ENCODE measurements around the gene KIF18B.

Gene KIF18B

DNA sequence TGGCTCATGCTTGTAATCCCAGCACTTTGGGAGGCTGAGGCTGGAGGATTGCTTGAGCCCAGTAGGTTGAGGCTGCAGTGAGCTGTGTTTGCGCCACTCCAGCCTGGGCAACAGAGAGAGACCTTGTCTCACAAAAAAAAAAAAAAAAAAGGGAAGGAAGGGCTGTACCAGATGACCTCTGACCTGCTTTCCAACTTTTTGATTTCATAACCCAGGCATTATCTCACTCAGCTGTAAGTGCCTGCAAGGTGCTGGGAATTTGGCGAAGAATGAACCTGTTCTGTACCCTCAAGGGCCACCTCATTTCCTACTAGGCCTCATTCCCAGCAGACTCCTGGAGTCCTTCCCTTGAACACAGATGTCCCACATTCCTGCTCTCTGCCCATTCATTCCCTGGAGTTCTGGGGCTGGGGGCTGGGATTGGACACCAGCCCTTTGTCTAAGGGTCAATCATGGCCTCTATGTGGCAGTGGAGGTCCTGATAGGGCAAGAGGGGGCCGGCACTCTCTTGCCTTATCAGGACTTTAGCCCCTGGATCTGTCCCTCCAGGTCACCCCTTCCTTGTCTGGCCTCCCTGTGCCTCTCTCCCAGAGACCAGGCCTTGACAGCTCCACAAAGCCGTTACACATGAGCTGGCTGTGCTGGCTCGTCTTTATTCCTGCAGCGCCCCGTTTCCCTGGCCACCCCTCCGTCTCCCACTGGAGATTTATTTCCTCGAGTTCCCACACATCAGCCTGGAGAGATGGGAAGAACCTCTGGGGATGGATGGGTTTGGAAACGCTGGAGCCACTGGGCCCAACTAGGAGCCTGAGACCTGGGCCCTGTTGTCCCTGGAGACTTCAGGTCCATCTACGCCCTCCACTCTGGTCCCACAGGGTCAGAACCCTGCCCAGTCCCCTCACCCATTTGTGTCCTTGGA, 31.5 kb downstream of the KIF18B start:
- DNase-seq = no peak

DNA sequence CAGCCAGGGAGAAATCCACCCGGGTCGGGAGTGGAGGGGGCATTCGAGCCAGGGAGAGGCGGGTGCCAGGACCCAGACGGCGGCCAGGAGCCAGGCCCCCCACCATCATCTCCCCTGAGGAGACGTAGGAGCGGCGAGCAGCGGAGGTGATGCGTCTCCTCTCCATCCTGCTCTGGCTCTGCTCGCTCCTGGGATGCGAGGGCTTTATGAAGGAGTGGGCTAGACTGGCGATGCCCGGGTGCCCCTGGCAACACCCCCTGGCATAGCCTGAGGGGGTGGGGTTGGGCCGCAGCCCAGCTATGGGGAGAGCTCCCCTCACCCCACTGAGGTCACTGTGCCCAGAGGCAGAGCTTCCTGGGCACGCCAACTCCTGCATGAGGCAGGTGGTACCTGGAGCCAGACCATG, 32.2 kb downstream of the KIF18B start, which contains the start of gene GFAP:
Gene GFAP (minus strand): TSS at position 180 of the 406 bp plus-strand sequence. CDS start 14 bp downstream, at position 166.
- DNase-seq = no peak

DNA sequence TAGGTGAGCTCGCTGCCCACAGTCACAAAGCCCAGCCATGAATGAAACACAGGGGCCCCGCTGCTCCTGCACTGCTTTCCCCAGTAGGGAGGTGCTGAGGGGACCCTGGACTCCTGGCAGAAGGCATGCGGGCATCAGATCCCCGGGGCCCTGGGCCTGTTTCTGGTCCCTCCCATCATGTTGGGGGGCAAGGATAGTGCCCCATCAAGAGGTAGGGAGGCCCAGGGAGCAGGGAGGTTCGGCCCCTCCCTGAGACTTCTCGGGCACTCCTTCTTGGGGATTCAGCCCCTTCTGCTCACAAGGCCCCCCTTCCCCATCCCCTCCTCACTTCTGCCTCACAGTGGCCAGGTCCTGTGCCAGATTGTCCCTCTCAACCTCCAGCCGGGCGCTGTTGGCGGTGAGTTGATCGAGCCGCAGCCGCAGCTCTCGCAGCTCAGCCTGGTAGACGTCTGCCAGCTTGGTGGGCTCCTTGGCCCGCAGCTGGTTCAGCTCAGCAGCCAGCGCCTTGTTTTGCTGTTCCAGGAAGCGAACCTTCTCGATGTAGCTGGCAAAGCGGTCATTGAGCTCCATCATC, 32.8 kb downstream of the KIF18B start:
- no peak for DNase-seq

DNA sequence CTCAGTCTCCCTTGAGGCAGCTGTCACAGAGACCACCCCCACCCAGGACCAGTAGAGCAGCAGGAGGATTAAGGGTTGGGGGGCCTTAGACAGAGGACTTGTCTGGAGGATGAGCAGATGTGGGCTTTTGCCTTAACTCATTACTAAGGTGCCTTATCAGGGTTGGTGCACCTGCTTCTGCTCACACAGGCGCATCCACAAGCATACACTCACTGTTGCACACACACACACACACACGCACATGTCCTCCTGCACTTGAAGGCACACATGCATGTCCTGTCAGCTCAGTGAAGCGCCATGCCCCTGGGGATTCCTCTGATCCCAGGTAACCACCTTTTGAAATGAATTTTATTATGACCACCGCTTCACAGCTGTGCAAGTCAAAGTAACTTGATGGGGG, 33.4 kb downstream of the KIF18B start:
- DNase-seq = no peak

DNA sequence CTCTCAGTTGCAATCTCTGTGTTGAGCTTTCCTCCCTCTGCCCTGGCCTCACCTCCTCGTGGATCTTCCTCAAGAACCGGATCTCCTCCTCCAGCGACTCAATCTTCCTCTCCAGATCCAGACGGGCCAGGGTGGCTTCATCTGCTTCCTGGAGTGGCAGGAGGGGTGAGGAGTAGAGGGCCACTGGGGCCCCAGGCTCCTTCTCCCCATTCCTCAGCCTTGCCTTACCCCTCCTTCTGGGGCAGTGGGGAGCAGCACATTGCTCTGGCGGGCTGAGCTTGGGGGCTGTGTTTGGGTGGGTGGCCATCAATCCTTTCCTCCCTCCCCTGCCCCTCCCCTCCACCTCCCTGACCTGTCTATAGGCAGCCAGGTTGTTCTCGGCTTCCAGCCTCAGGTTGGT, 33.9 kb downstream of the KIF18B start:
- DNase-seq = no peak

DNA sequence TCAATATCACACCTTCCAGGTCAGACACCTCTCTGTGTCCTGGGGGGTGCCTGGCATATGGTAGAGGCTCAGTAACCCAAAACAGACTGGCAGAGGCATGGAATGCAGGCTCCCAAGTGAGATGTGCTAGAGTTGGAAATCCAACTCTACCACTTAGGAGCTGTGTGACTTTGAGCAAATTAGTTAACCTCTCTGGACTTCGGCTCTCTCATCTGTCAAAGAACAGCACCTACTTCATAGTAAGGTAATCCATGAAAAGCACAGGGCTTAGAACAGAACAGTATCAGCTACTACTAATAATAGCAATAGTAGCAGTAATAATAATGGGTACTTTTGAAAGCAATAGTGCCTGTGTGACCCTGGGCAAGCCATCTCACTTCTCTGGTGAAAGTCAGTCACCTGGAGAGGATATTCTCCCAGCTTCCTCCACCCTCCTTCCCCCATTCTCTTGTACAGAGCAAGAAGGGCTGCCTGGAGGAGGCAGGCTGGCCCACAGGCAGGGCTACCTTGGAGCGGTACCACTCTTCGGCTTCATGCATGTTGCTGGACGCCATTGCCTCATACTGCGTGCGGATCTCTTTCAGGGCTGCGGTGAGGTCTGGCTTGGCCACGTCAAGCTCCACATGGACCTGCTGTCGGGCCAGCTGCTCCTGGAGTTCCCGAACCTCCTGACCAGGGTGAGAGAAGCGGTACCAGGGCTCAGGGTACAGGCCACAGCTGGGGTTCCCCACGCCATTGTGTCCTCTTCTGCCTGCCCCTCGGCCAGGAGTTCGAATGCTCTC, 34.6 kb downstream of the KIF18B start:
- DNase-seq = no peak

DNA sequence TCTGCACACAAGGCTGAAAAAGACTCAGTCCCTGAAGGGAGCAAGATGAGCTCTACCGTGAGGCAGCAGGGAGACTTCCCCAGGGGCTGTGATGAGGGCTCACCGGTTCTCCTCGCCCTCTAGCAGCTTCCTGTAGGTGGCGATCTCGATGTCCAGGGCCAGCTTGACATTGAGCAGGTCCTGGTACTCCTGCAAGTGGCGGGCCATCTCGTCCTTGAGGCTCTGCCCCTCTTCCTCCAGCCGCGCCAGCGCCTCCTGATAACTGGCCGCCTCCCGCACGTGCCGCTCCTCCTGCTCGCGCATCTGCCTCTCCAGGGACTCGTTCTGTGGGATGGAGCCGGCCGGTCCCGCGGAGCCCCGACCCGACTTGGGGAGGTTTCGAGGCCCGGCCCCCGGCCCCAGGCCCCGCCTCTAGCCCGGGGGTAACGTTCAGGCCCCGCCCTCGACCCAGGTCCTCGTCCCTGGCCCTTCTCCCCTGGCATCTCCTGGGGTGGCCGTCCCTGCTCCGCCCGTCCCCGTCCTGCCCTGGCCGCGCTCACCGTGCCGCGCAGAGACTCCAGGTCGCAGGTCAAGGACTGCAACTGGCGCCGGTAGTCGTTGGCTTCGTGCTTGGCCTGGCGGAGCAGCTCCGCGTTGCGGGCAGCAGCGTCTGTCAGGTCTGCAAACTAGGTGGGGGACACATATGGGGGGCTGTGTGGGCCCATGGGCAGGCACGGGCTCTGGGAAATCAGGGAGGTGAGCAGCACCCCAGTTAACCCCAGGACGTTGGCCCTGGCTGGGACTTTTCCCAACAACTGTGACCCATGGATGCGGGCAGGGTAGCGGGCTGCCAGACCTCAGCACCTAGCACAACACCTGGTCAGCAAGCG, 36.2 kb downstream of the KIF18B start:
- DNase-seq = peak; percentile 40

DNA sequence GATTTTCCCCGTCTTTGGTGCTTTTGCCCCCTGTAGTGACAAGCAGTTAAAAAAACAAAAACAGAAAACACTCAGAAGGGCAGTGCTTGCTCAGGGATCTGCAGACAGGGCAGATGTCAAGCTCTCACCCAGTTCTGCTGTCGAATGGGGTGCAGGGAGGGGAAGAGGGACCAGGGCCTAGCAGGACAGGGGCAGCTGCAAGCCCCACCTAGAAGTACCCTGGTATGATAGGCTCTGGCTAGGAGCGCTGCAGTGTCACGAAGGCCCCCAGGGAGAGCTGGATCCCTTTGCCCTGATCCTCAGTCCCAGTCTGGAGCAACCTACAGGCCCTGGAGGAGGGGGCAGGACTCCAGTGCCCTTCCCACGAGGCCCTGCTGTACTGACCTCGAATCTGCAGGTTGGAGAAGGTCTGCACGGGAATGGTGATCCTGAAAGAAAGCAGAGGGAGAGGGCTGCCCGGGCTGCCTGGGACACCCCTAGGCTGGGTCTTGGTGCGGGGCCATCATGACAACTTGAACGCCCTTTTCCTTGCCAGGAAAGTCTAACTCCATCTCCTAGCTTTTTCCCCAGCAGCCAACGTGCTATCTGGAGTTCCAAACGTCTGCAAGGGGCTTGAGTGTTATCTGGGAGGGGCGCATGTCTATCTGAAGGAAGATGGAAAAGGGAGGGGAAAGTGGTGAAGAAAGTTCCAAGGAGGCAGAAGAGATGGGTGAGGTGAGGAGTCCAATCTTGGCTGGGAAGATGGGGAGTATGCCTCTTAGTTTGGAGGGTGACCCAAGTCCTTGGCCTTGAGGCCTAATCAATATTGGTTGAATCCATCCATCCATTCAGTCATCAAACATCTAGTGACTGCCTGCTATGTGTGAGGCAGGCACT, 37.1 kb downstream of the KIF18B start:
- no peak for DNase-seq

DNA sequence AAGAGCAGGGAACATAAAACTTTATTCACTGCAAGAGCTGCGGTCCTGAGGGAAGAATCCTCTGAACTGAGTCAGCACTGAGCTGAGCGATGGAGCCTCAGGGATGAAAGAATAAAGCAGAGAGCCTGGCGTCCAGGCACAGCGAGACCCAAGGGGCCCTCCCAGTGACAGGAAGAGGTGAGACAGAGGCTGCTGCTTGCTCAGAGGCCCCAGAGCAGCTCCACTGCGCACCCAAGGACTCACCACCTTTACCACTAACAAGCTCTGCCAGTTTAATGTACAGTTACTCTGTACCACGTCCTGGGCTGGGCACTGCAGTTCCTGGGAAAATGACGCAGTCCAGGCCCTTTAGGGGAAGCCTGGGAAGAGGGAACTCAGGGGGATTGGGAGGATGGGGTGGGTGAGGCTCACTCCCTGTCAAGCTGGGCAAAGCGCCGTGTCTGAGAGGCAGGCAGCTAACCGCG, 37.9 kb downstream of the KIF18B start:
- DNase-seq = no peak

DNA sequence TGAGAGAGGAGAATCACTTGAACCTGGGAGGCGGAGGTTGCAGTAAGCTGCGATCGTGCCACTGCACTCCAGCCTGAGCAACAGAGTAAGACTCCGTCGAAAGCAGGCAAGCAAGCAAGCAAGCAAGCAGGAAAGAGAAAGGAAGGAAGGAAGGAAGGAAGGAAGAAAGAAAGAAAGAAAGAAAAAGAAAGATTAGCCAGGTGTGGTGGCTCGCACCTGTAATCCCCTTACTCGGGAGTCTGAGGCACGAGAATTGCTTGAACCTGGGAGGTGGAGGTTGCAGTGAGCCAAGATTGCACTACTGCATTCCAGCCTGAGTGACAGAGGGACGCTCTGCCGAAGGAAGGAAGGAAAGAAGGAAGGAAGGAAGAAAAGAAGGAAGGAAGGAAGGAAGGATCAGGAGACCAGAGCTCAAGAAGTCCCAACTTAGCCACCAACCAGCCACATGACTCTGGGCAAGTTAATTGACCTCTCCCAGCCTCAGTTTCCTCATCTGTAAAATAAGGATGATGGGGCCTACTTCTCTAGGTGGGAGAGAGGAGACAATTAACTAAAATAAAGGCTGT, 38.7 kb downstream of the KIF18B start:
- no peak for DNase-seq

DNA sequence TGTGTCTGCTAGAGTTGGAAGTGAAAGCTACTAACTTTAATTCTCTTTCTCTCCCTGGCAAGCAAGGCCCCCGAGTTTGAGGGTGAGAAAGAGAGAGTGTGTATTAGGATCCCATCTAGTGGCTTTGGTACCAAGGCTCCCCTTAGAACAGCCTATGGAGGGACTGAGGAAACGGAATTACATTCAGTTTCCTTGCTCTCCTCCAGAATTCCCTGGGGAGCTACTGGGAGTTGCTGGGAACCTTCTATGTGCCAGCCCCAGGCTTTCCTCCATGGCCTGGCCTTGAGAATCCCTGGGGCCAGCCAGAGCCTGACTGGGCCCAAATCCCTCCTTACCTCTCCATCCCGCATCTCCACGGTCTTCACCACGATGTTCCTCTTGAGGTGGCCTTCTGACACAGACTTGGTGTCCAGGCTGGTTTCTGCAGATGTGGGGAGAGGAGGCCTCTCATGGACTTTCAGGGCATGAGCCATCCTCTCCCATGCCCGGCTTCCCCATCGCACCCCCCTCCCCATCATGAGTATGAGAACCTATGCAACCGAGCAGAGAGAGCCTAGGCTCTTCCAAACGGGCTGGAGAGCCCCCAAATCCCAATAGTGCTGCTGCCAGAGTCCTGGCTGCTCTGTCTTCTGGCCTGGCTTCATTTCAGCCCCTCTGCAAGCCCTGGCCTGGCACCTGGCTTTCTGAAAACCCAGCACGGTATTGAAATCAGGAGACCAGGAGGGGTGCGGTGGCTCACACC, 39.7 kb downstream of the KIF18B start:
- no peak for DNase-seq

DNA sequence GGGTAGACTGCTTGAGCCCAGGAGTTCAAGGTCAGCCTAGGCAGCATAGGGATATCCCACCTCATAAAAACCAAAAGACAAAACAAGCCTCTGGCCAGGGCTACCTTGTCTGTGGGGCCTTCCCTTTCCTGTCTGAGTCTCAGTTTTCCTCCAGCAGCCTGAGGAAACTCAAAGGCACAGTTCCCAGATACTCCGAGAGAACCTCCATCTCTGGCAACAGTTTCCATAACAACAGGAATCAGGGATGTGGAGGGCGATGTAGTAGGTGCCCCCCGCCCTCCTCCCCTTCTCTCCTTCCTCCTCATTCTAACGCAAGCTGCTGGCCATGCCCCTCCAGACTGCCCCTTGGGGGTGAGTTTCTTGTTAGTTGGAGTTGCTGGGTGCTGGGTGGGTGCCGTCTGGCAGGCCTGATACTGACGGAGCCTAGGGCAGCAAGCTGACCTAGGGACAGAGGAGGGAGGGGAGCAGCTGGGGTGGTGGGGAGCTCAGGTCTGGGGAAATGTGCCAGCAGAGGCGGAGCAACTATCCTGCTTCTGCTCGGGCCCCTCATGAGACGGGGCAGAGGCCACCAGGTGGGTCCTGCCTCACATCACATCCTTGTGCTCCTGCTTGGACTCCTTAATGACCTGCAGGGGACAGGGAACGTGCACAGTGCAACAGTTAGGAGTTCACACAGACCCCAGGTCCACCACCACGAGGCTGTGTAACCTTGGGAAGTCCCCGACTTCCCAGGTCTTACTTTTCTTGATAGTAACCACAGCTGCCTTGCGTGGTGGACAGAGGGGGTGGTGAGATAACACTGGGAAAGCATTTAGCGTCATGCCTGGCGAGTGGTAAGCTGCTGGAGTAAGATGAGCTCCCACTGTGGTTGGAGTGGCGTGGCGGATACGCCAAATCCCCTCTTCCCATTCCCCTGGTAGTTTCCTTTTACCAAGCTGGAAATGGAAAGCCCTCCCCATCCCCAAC, 40.5 kb downstream of the KIF18B start:
- DNase-seq = no peak

DNA sequence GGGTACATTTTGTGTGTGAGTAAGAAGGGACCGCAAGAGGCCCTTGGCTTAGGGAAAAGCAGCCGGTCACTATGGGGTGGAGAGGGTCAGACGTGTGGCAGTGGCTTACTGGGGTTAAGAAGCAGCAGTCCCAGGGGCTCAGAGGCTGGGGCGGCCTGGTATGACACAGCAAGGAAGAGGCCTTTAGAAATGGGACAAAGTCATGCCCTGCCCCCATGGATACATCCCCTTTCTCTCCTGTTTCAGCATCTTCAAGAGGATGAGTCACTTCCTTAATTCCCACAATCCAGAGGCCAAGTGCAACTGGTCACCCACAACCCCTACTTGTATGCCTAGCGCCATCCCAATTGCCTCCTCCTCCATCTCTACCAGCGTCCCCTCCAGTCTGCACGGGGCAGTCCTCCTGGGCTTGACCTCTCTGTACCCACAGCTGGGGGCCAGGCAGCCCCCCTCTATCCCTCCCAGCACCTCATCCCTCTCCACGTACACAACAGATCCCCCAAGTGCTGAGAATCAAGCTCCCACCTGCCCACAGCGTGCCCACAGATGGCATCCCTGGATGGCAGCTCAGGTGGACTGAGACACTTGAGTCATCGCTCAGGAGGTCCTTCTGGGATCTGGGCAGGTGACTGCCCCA, 41.4 kb downstream of the KIF18B start:
- DNase-seq = no peak

DNA sequence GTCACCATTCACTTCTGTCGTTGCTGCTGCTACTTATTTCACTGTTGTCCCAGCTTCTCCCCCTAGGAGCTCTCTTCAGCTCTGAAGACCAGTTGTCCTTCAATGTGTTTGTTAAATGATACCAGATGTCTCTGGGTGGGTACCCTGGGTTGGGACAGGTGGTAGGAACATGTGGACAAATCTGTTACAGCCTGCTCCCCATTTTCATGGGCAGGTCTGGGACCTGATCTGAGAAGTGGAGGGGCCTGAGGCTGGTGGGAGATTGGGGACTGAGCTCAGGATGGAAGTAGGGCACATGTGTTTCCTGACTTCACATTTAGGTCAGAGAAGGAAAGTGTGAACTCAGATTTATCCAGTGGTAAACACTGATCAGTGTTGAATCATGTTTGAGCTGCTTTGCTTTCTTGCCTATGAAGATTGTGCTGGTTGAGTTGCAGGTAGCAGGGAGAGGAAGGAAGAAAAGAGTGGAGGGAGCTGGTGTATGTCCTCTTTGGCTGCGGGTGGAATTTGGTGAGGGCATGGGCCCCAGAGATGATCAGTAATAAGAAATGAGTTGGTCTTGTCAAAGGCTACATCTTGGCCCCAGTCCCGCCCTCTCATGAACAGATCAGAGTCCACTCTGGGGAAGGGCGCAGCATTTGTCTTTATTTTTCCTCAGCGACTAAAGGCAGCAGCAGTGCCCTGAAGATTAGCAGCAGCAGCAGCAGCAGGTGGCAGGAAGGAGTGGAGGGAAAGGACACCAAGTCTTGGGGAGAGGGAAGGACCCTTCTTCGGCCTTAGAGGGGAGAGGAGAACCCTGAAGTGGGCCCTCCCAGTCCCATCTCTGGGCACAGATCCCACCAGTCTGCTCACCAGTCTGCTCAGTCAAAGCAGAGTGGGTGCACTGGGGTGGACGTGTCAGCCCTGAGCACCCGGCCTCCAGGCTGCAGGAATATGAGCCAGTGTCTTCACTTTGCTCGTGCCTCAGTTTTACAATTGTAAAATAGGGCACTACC, 42.3 kb downstream of the KIF18B start:
- DNase-seq = no peak

DNA sequence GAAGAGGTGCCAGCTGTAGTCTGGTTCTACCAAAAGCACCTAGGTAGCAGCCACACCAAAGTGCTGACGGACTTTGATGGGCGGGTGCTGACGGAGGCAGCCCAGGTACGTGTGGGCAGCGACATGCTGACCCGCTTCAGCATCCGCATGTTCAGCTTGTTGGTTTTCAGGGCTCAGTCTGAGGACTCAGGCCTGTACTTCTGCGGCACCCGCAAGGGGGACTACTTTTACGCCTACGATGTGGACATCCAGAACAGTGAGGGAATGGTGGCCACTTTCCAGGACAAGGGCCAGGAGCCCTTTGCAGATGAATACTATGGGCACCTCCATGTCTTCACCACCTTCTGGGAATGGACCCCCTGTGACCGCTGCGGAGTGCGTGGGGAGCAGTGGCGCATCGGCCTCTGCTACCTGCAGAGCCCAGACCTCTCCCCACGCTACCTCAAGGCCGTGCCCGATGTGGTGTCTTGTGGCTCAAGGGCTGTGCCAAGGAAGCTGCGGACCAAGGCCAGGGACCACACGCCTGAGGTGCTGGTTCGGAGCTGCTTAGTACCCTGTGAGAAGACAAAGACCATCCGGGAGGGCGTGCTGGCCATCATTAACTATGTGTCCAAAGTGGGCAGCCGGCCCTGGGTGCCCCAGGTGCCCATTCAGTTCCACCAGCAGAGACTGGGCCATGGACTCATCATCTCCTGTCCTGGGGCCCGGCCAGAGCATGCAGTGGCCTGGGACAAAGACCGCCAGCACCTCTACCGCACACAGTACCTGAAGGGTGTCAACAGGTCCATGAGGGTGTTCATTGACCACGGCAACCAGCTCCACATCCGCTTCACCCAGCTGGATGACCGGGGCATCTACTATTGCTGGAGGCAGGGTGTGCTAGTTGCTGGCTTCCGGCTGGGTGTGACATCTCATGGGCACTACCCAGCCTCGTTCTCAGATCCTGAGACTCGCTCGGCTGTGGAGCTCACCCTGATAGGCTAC, 43.3 kb downstream of the KIF18B start:
- no peak for DNase-seq
